Stimulated activated CD4-positive, alpha-beta T cell treated with anti-CD3 and anti-CD28 coated beads, Interleukin-12 subunit alpha, Interleukin-12 subunit beta, amount 100 ng/mL, for 24 hours (primary cell): ENCODE results near the gene OR1D2.
"Not testable (repeated sequence)": the region's sequence is repeated elsewhere in the genome, so short reads cannot be mapped to it uniquely, and the experiment has no call there.

Source experiments
- DNase-seq, 2 experiments: peaks; one replicate each; pipeline ENCODE4 v3.0.0-alpha.2; 2020; ENCODE audit warnings: low read depth in 2 of 2

The OR1D2 gene

GRCh38 chr17:3104322-3104721 lies at the start of gene OR1D2:
TSS of gene OR1D2 (minus strand) at chr17:3104422. CDS start at chr17:3092996, 11,426 bp downstream.
- no peak for DNase-seq

DNA sequence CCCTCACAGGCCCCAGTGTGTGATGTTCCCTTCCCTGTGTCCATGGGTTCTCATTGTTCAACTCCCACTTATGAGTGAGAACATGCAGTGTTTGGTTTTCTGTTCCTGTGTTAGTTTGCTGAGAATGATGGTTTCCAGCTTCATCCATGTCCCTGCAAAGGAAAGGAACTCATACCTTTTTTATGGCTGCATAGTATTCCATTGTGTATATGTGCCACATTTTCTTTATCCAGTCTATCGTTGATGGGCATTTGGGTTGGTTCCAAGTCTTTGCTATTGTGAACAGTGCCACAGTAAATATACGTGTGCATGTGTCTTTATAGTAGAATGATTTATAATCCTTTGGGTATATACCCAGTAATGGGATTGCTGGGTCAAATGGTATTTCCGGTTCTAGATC lies 33.3 kb upstream of the OR1D2 start:
- DNase-seq = not testable (repeated sequence)

- no peak for DNase-seq
Observed at GRCh38 chr17:3127451-3127850, 23.2 kb upstream of the OR1D2 start, which contains the start of gene OR1G1. TSS of gene OR1G1 (minus strand) at chr17:3127551. CDS start at chr17:3127551, 0 bp downstream.

DNA sequence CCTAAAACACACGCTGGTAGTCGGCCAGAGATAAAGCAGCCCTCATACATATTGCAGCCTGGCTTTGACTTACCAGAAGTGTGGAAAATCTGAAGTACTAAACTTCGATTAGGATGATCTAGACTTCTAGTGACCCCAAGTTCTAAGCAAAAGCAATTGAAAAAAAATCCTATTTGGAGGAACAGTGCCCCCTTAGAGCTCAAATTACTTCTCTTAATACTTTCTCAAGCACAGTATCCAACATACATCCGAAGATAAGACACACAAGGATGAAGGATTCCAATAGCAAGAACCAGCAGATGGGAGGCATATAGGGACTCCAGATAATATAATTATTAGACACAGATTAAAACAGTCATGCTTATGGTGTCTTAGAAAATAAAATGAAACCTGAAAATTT lies 30.4 kb downstream of the OR1D2 start:
- DNase-seq = not testable (repeated sequence)

- not testable (repeated sequence) for DNase-seq
Observed at GRCh38 chr17:3065192-3065591, 39.0 kb downstream of the OR1D2 start.

- DNase-seq = not testable (repeated sequence)
Observed at GRCh38 chr17:3063507-3063906, 40.7 kb downstream of the OR1D2 start, which contains the start of gene OR1D5. TSS of gene OR1D5 (minus strand) at chr17:3063607. CDS start at chr17:3063607, 0 bp downstream.

DNA sequence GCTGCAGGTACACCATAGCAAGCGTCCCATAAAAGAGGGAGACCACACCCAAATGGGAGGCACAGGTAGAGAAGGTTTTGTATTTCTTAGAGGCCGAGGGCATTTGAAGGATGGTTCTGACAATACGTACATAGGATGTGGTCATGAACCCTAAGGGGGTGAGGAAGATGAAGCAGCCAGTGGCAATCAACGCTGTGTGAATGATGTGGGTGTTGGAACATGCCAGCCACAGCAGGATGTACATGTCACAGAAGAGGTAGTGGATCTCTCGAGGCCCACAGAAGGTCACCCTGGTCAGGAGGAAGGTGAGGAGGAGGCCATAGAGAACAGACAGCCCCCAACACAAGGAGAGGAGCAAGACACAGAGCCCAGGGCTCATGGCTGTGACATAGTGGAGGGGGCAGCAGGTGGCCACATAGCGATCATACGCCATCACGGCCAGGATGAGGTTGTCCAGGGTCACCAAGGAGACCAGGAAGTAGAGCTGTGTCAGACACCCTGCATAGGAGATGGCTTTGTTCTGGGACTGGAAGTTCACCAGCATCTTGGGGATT lies 41.3 kb downstream of the OR1D2 start:
- DNase-seq = not testable (repeated sequence)

DNA sequence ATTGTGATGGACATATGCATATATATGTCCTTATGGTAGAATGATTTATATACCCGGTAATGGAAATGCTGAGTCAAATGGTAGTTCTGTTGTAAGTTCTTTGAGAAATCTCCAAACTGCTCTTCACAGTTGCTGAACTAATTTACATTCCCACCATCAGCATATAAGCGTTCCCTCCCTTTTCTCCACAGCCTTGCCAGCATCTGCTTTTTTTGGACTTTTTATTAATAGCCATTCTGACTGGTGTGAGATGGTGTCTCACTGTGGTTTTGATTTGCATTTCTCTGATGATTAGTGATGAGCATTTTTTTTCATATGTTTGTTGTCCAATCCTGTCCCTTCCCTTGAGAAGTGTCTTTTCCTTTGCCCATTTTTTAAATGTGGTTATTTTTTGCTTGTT lies 49.4 kb downstream of the OR1D2 start:
- DNase-seq = not testable (repeated sequence)

- DNase-seq = no peak
Observed at GRCh38 chr17:3049705-3050295, 54.4 kb downstream of the OR1D2 start.

DNA sequence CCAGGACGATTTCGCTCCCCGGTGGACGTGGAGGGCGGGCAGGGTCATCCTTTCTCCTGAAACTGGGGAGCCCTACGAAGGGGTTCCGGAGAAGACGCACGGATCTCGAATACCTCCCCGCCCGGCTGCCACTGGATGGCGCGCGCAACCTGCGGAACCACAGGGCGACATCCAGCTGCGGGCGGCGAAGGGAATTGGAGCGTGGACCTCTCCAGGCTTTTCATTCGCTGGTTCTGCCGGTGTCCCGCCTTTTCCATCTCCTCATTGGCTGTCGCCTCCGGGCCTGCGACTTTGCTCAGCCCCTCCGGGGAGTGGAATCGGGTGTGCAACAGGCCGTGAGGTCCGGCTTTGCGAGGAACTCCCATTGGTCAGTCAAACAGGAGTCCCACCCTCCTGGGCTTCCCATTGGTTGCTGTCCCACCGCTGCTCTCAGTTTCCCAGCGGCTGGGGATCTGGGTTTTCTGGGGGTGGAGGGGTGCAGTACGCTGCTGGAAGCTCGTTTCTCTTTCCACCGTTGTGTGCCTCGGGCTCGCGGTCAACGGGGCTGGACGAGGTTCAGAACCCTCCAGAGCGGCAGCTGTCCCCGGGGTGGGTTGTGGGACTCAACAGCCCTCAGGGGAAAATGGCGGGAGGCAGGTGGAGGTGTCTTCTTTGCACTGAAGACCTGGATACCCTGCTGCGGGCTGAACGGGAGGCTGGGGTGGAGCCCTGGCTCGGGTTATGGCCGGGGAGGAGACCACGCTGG lies 55.3 kb downstream of the OR1D2 start:
- peak; percentile 86 to 91 for DNase-seq

GRCh38 chr17:3046753-3047152 lies 57.5 kb downstream of the OR1D2 start:
- no peak for DNase-seq

GRCh38 chr17:3043737-3044365 lies 60.4 kb downstream of the OR1D2 start:
- peak in 1 of 2 experiments; percentile 17 for DNase-seq

DNA sequence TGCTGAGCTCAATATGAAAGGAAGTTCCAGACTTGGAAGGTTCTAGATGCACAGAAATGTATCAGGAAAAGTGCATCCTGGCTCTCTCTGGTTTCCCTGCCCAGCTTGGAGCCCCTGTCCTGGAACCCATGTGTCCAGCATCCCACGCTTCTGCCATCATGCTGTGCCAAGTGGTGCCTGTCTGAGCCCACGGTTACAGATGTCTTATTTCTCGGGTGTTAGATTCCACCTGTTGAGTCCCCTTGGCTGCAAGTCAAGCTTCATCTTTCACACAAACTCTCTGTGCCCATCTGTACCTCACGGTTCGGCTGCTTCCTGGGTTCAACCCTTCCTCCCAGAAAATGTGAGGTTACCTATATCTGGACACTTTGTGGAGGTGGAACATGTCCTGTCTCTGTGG lies 63.3 kb downstream of the OR1D2 start:
- DNase-seq = no peak

DNA sequence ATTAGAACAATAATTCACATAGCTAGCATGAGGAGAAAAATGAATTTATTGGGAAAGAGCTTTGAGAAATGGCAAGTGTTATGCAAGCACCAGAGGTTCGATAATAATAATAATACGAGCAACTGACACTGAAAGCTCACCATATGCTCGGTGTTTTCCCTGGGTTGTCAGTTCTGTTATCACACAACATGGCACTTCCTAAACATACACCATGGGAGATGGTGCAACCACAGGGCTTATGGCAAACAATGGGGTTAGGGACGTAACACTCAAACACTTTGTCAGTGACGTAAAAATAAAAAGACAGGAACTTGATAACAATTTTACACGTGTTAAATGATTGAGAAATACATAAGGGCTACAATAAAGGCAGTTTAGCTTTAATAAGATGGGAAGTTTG lies 64.5 kb downstream of the OR1D2 start:
- no peak for DNase-seq

DNA sequence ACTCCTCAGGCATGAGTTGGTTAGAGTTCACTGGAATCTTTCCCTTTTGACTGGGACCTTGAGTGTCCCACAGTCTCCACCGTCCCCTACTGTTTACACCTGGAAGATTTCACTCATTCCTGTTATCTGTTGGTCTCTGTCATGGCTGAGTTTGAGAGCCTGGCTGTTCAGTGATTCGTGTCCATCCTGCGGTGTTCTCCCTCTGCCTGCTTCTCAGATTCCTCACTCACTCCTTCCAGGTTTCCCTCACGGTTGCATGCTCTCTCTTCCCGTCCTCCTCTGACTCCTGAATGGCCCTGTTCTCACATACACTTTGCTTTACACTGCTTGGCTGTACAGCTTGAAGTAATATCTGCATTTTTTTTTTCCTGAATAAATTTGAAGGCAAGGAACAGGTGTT lies 65.3 kb downstream of the OR1D2 start:
- DNase-seq = no peak
